GM23338 (cell line): Measurements from ENCODE around the gene GPX1. TPM values are rescaled to one million over a fixed set of nuclear protein-coding genes. Genes with fewer than 3 reads are reported as not detected.

Experiments used
- ATAC-seq: fragments of 200-7000 bp; cut with Tn5 transposase; 3 replicates; pipeline ENCODE4 v1.9.1; 2020
- DNase-seq: peaks from one replicate; pipeline ENCODE4 v3.0.0-alpha.2; 2015; ENCODE audit warnings: low spot score
- H2AFZ ChIP-seq: fragments of 200-600 bp; sonication (generic); 2 replicates; pipeline ENCODE4 v1.8.0; 2016; ENCODE audit warnings: antibody characterized with exemption, mild to moderate bottlenecking, moderate library complexity
- H3F3A ChIP-seq: fragments of 200-600 bp; sonication (generic); replicated peaks from 2 replicates; pipeline ENCODE4 v1.8.0; 2017; ENCODE audit warnings: antibody characterized with exemption, mixed run types, low read depth
- H3K27ac ChIP-seq: fragments of 200-600 bp; sonication (generic); 2 replicates; pipeline ENCODE4 v1.6.1; 2016; ENCODE audit warnings: low read depth
- H3K27me3 ChIP-seq: fragments of 200-600 bp; sonication (generic); 2 replicates; pipeline ENCODE4 v1.8.0; 2016; ENCODE audit warnings: mild to moderate bottlenecking, mixed run types, moderate library complexity; ENCODE audit not compliant: insufficient read depth
- H3K36me3 ChIP-seq: fragments of 200-600 bp; sonication (generic); 2 replicates; pipeline ENCODE4 v1.8.0; 2016; ENCODE audit warnings: mild to moderate bottlenecking; ENCODE audit not compliant: insufficient read depth
- H3K4me1 ChIP-seq: fragments of 200-600 bp; sonication (generic); 2 replicates; pipeline ENCODE4 v1.8.0; 2016; ENCODE audit warnings: mild to moderate bottlenecking, moderate library complexity; ENCODE audit not compliant: insufficient read depth
- H3K4me2 ChIP-seq: fragments of 200-600 bp; sonication (generic); 2 replicates; pipeline ENCODE4 v1.7.1; 2017; ENCODE audit warnings: mixed run types
- H3K4me3 ChIP-seq: fragments of 200-600 bp; sonication (generic); 2 replicates; pipeline ENCODE4 v1.6.1; 2016; ENCODE audit warnings: mixed run types
- H3K79me2 ChIP-seq: fragments of 200-600 bp; sonication (generic); replicated peaks from 2 replicates; pipeline ENCODE4 v1.8.0; 2017; ENCODE audit warnings: mild to moderate bottlenecking; ENCODE audit not compliant: insufficient read depth
- H3K9me2 ChIP-seq: fragments of 200-600 bp; sonication (generic); 2 replicates; pipeline ENCODE4 v1.8.0; 2017; ENCODE audit not compliant: insufficient read depth
- H4K20me1 ChIP-seq: fragments of 200-600 bp; sonication (generic); replicated peaks from 2 replicates; pipeline ENCODE4 v1.8.0; 2017; ENCODE audit warnings: mild to moderate bottlenecking; ENCODE audit not compliant: insufficient read depth
- H3K27ac Mint-ChIP-seq: 2 replicates; pipeline ENCODE4 v1.8.0; 2020; ENCODE audit warnings: inconsistent platforms, mild to moderate bottlenecking, moderate library complexity, mixed read lengths
- H3K27me3 Mint-ChIP-seq: 3 replicates; pipeline ENCODE4 v1.8.0; 2022; ENCODE audit warnings: low read depth, mild to moderate bottlenecking, moderate library complexity, mixed read lengths, inconsistent platforms; ENCODE audit not compliant: insufficient read depth, poor library complexity
- H3K36me3 Mint-ChIP-seq: 3 replicates; pipeline ENCODE4 v1.8.0; 2021; ENCODE audit warnings: low read depth, mild to moderate bottlenecking, inconsistent platforms, moderate library complexity, mixed read lengths
- H3K4me1 Mint-ChIP-seq: 3 replicates; pipeline ENCODE4 v1.8.0; 2020; ENCODE audit warnings: mild to moderate bottlenecking, inconsistent platforms, mixed read lengths
- H3K4me3 Mint-ChIP-seq: 3 replicates; pipeline ENCODE4 v1.8.0; 2021; ENCODE audit warnings: moderate library complexity, mild to moderate bottlenecking, inconsistent platforms, mixed read lengths
- H3K9me3 Mint-ChIP-seq: 3 replicates; pipeline ENCODE4 v1.8.0; 2020; ENCODE audit warnings: moderate library complexity, mild to moderate bottlenecking, inconsistent platforms, mixed read lengths
- EZH2 ChIP-seq: fragments of 200-600 bp; sonication (generic); IDR thresholded peaks from one replicate; pipeline ENCODE4 v1.8.0; 2017; ENCODE audit warnings: antibody characterized with exemption, mild to moderate bottlenecking, low read depth; ENCODE audit not compliant: unreplicated experiment
- EZH2phosphoT487 ChIP-seq: fragments of 200-600 bp; sonication (generic); IDR thresholded peaks from one replicate; pipeline ENCODE4 v1.8.1; 2018; ENCODE audit warnings: antibody characterized with exemption; ENCODE audit not compliant: unreplicated experiment
- JUNB ChIP-seq: IDR thresholded peaks from one replicate; pipeline ENCODE4 v1.6.1; 2016; ENCODE audit warnings: antibody characterized with exemption; ENCODE audit not compliant: unreplicated experiment
- NANOG ChIP-seq: IDR thresholded peaks from 2 replicates; pipeline ENCODE4 v1.6.1; 2016; ENCODE audit warnings: antibody characterized with exemption, borderline replicate concordance
- POLR2AphosphoS5 ChIP-seq: IDR thresholded peaks from 2 replicates; pipeline ENCODE4 v1.6.1; 2016; ENCODE audit warnings: antibody characterized with exemption, low read depth
- REST ChIP-seq: IDR thresholded peaks from one replicate; pipeline ENCODE4 v1.6.1; 2018; ENCODE audit warnings: antibody characterized with exemption; ENCODE audit not compliant: unreplicated experiment
- STAT1 ChIP-seq: IDR thresholded peaks from one replicate; pipeline ENCODE4 v1.6.1; 2016; ENCODE audit warnings: antibody characterized with exemption; ENCODE audit not compliant: unreplicated experiment
- ZNF114 ChIP-seq: fragments of 250-450 bp; sonication (Bioruptor Pico); IDR thresholded peaks from 2 replicates; pipeline ENCODE4 v1.5.0; 2020; ENCODE audit warnings: mild to moderate bottlenecking, moderate library complexity
- ZNF331 ChIP-seq: fragments of 250-450 bp; sonication (Bioruptor Pico); IDR thresholded peaks from 2 replicates; pipeline ENCODE4 v1.5.0; 2020; ENCODE audit warnings: low read depth, mild to moderate bottlenecking, moderate library complexity
- polyA plus RNA-seq: library from polyadenylated mRNA; unstranded; fragments of >200 nt; fragmentation: Nextera tagmentation; extraction: Ambion mirVana; gene quantifications from 2 replicates; pipeline ENCODE4 v1.2.1, GENCODE V29; 2016
- total RNA-seq: library from RNA; depleted of rRNA; stranded (reverse); fragments of >200 nt; shearing (Covaris generic); gene quantifications from 2 replicates; pipeline ENCODE4 v1.2.3, GENCODE V29; 2014
- TF ChIP-seq, protein P1 (sequence below): fragments of 250-450 bp; sonication (Bioruptor Pico); IDR thresholded peaks from 2 replicates; pipeline ENCODE4 v1.5.0; 2020; ENCODE audit warnings: mild to moderate bottlenecking, moderate library complexity
- TF ChIP-seq, protein P2 (sequence below), 2 experiments: fragments of 200-600 bp in 1 of 2; sonication (generic) in 1 of 2; conservative IDR thresholded peaks; 2 replicates each; pipeline versions ENCODE4 v1.5.1 to v1.6.1; 2016 to 2017; ENCODE audit warnings: antibody characterized with exemption in 2 of 2, low read depth in 2 of 2, mild to moderate bottlenecking in 2 of 2, moderate library complexity in 1 of 2

Gene GPX1
- total and polyA plus RNA-seq, 2 experiments from 2014 or later, result 247 to 394 TPM

DNA sequence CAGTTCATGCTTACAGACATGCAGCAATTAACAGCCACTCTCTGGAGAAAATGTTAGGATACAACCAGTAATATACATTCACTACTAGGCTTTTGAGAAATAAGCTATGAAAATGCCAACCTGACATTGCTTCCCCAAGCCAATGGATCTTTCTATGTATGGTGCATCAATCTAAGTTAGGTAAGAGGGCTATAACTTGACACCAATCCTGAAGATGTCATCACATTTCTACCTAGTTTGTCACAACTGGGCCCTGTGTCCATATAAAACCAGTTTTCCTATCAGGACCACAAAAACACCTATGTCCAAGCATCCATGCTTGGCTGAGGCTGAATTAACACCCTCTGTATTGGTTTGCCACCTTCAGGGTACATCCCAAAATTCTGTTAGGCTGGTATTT lies 13.8 kb upstream of the GPX1 start (continued):
- no peak for TF ChIP-seq REST
- no peak for TF ChIP-seq EZH2phosphoT487
- TF ChIP-seq EZH2, result no peak

GRCh38 chr3:49370585-49371290 lies 12.6 kb upstream of the GPX1 start:
- H3K4me2 ChIP-seq, result no peak overlapping the region
- H3K27me3 ChIP-seq, result no peaks in the 10 kb centered on the region
- ATAC-seq (no peak), DNase-seq (no peak)
- H3F3A ChIP-seq, result peaks cover 9% of the 10 kb centered on the region
- no peak overlapping the region for H3K4me3 Mint-ChIP-seq
- no peak overlapping the region for H3K27ac Mint-ChIP-seq
- H3K79me2 ChIP-seq, result peaks cover 55% of the 10 kb centered on the region
- H2AFZ ChIP-seq, result no peak overlapping the region
- peaks cover 75% of the 10 kb centered on the region for H3K36me3 Mint-ChIP-seq
- H3K27ac ChIP-seq, result 0 out of 2 replicates have a peak overlapping the region, but pooled peaks have one; percentile 50
- peaks cover 2% of the 10 kb centered on the region for H3K27me3 Mint-ChIP-seq
- H3K36me3 ChIP-seq, result peaks cover 33% of the 10 kb centered on the region
- no peaks in the 10 kb centered on the region for H3K9me2 ChIP-seq
- no peak overlapping the region for H3K4me3 ChIP-seq
- H3K4me1 ChIP-seq, result no peaks in the 10 kb centered on the region
- peaks cover 34% of the 10 kb centered on the region for H4K20me1 ChIP-seq
- H3K4me1 Mint-ChIP-seq, result no peaks in the 10 kb centered on the region
- H3K9me3 Mint-ChIP-seq, result no peaks in the 10 kb centered on the region
- TF ChIP-seq STAT1 (no peak), POLR2AphosphoS5 (no peak), ZNF114 (no peak), NANOG (no peak), ZNF331 (CRISPR knock-in tag) (no peak), JUNB (no peak)
- TF ChIP-seq, protein P1, sequence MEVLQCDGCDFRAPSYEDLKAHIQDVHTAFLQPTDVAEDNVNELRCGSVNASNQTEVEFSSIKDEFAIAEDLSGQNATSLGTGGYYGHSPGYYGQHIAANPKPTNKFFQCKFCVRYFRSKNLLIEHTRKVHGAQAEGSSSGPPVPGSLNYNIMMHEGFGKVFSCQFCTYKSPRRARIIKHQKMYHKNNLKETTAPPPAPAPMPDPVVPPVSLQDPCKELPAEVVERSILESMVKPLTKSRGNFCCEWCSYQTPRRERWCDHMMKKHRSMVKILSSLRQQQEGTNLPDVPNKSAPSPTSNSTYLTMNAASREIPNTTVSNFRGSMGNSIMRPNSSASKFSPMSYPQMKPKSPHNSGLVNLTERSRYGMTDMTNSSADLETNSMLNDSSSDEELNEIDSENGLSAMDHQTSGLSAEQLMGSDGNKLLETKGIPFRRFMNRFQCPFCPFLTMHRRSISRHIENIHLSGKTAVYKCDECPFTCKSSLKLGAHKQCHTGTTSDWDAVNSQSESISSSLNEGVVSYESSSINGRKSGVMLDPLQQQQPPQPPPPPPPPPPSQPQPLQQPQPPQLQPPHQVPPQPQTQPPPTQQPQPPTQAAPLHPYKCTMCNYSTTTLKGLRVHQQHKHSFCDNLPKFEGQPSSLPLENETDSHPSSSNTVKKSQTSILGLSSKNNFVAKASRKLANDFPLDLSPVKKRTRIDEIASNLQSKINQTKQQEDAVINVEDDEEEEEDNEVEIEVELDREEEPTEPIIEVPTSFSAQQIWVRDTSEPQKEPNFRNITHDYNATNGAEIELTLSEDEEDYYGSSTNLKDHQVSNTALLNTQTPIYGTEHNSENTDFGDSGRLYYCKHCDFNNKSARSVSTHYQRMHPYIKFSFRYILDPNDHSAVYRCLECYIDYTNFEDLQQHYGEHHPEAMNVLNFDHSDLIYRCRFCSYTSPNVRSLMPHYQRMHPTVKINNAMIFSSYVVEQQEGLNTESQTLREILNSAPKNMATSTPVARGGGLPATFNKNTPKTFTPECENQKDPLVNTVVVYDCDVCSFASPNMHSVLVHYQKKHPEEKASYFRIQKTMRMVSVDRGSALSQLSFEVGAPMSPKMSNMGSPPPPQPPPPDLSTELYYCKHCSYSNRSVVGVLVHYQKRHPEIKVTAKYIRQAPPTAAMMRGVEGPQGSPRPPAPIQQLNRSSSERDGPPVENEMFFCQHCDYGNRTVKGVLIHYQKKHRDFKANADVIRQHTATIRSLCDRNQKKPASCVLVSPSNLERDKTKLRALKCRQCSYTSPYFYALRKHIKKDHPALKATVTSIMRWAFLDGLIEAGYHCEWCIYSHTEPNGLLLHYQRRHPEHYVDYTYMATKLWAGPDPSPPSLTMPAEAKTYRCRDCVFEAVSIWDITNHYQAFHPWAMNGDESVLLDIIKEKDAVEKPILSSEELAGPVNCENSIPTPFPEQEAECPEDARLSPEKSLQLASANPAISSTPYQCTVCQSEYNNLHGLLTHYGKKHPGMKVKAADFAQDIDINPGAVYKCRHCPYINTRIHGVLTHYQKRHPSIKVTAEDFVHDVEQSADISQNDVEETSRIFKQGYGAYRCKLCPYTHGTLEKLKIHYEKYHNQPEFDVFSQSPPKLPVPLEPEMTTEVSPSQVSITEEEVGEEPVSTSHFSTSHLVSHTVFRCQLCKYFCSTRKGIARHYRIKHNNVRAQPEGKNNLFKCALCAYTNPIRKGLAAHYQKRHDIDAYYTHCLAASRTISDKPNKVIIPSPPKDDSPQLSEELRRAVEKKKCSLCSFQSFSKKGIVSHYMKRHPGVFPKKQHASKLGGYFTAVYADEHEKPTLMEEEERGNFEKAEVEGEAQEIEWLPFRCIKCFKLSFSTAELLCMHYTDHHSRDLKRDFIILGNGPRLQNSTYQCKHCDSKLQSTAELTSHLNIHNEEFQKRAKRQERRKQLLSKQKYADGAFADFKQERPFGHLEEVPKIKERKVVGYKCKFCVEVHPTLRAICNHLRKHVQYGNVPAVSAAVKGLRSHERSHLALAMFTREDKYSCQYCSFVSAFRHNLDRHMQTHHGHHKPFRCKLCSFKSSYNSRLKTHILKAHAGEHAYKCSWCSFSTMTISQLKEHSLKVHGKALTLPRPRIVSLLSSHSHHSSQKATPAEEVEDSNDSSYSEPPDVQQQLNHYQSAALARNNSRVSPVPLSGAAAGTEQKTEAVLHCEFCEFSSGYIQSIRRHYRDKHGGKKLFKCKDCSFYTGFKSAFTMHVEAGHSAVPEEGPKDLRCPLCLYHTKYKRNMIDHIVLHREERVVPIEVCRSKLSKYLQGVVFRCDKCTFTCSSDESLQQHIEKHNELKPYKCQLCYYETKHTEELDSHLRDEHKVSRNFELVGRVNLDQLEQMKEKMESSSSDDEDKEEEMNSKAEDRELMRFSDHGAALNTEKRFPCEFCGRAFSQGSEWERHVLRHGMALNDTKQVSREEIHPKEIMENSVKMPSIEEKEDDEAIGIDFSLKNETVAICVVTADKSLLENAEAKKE, result no peak
- TF ChIP-seq, protein P2, sequence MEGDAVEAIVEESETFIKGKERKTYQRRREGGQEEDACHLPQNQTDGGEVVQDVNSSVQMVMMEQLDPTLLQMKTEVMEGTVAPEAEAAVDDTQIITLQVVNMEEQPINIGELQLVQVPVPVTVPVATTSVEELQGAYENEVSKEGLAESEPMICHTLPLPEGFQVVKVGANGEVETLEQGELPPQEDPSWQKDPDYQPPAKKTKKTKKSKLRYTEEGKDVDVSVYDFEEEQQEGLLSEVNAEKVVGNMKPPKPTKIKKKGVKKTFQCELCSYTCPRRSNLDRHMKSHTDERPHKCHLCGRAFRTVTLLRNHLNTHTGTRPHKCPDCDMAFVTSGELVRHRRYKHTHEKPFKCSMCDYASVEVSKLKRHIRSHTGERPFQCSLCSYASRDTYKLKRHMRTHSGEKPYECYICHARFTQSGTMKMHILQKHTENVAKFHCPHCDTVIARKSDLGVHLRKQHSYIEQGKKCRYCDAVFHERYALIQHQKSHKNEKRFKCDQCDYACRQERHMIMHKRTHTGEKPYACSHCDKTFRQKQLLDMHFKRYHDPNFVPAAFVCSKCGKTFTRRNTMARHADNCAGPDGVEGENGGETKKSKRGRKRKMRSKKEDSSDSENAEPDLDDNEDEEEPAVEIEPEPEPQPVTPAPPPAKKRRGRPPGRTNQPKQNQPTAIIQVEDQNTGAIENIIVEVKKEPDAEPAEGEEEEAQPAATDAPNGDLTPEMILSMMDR (conservative IDR thresholded peaks at IDR 0.05; ENCODE audit: low read depth in 2 of 2), result no peak
